ENCODE data around the gene LDLRAD2.

The LDLRAD2 gene

DNA sequence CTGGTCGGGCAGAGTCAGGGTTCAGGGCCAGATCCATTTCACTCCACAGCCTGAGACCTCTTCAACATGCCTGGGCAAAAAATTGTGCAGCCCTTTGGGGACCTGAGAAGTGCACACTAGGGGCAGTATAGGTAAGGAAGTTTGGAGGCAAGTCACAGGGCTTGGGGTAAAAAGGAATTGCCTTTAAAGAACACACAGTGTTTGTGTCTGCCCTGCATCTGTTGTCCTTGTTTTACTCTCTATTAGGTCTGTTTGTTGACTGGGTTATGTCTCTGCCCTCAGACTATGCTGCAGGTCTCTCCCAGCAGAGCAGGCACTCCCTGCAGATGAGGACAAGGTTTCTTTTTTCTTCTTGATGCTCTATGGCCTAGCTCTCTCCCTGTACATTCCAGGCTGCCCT is 22.0 kb downstream of the LDLRAD2 start:
- no peaks in the 10 kb centered on the region; the same call in 1 of the 2 replicates for H3K9me3 ChIP-seq (ENCODE audit: insufficient read depth, low read depth, low read length)
- no peaks in the 10 kb centered on the region for H3K79me2 ChIP-seq (ENCODE audit: insufficient read depth, low read length)
- no peak overlapping the region for H3K9ac ChIP-seq (ENCODE audit: low read depth, low read length, poor library complexity, severe bottlenecking)
- H2AFZ ChIP-seq (ENCODE audit: low read length): no peak overlapping the region
- no peak overlapping the region for H3K4me3 ChIP-seq (ENCODE audit: low read length, poor library complexity, severe bottlenecking)
- no peak overlapping the region for H3K4me2 ChIP-seq (ENCODE audit: low read depth, low read length, poor library complexity, severe bottlenecking)
- no peaks in the 10 kb centered on the region for H4K20me1 ChIP-seq (ENCODE audit: insufficient read depth, low read length, poor library complexity, severe bottlenecking)
- TF ChIP-seq, protein P1, sequence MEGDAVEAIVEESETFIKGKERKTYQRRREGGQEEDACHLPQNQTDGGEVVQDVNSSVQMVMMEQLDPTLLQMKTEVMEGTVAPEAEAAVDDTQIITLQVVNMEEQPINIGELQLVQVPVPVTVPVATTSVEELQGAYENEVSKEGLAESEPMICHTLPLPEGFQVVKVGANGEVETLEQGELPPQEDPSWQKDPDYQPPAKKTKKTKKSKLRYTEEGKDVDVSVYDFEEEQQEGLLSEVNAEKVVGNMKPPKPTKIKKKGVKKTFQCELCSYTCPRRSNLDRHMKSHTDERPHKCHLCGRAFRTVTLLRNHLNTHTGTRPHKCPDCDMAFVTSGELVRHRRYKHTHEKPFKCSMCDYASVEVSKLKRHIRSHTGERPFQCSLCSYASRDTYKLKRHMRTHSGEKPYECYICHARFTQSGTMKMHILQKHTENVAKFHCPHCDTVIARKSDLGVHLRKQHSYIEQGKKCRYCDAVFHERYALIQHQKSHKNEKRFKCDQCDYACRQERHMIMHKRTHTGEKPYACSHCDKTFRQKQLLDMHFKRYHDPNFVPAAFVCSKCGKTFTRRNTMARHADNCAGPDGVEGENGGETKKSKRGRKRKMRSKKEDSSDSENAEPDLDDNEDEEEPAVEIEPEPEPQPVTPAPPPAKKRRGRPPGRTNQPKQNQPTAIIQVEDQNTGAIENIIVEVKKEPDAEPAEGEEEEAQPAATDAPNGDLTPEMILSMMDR (conservative IDR thresholded peaks at IDR 0.05; ENCODE audit: low read length): no peak; the same call in 1 of the 2 replicates
- no peak for TF ChIP-seq EZH2phosphoT487 (IDR thresholded peaks at IDR 0.05; ENCODE audit: borderline replicate concordance)
- no peaks in the 10 kb centered on the region for H3K36me3 ChIP-seq (ENCODE audit: insufficient read depth, low read length)
- no peaks in the 10 kb centered on the region for H3F3A ChIP-seq (ENCODE audit: low read depth)
- no peaks in the 10 kb centered on the region for H3K4me1 ChIP-seq (ENCODE audit: insufficient read depth, low read length, poor library complexity, severe bottlenecking)
- no peaks in the 10 kb centered on the region for H3K9me2 ChIP-seq (replicated peaks; ENCODE audit: low read depth, low read length)
- no peaks in the 10 kb centered on the region for H3K27me3 ChIP-seq (ENCODE audit: insufficient read depth, low read length, poor library complexity, severe bottlenecking)

DNA sequence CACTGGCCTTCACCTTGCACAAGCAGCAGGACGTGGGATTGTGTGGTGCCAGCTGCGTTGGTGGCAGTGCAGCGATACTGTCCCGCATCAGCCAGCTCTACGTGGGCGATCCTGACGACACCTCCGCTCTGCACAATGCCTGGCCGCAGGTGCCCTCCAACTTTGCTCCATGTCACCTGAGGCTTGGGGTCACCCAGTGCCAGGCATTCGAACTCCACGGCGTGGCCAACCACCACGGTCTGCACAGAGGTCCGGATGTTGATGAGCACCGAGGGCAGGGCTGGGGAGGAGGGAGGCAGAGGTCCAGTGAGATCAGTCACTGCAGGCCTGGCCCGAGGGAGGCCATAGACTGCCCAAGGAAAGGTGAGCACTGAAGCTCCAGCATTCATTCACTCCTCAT is 22.6 kb downstream of the LDLRAD2 start:
- Histone ChIP-seq H3K9me2 (replicated peaks; ENCODE audit: low read depth, low read length) (no peaks in the 10 kb centered on the region), H3K4me1 (ENCODE audit: insufficient read depth, low read length, poor library complexity, severe bottlenecking) (no peaks in the 10 kb centered on the region), H3K27me3 (ENCODE audit: insufficient read depth, low read length, poor library complexity, severe bottlenecking) (no peaks in the 10 kb centered on the region), H3K4me3 (ENCODE audit: low read length, poor library complexity, severe bottlenecking) (no peak overlapping the region), H3K36me3 (ENCODE audit: insufficient read depth, low read length) (no peaks in the 10 kb centered on the region), H2AFZ (ENCODE audit: low read length) (no peak overlapping the region), H3K79me2 (ENCODE audit: insufficient read depth, low read length) (no peaks in the 10 kb centered on the region), H3K9me3 (ENCODE audit: insufficient read depth, low read depth, low read length) (no peaks in the 10 kb centered on the region; the same call in 1 of the 2 replicates), H3K9ac (ENCODE audit: low read depth, low read length, poor library complexity, severe bottlenecking) (no peak overlapping the region), H4K20me1 (ENCODE audit: insufficient read depth, low read length, poor library complexity, severe bottlenecking) (no peaks in the 10 kb centered on the region), H3K4me2 (ENCODE audit: low read depth, low read length, poor library complexity, severe bottlenecking) (no peak overlapping the region), H3F3A (ENCODE audit: low read depth) (no peaks in the 10 kb centered on the region)
- no peak for TF ChIP-seq EZH2phosphoT487 (IDR thresholded peaks at IDR 0.05; ENCODE audit: borderline replicate concordance)
- TF ChIP-seq, protein P1 (conservative IDR thresholded peaks at IDR 0.05; ENCODE audit: low read length): no peak

DNA sequence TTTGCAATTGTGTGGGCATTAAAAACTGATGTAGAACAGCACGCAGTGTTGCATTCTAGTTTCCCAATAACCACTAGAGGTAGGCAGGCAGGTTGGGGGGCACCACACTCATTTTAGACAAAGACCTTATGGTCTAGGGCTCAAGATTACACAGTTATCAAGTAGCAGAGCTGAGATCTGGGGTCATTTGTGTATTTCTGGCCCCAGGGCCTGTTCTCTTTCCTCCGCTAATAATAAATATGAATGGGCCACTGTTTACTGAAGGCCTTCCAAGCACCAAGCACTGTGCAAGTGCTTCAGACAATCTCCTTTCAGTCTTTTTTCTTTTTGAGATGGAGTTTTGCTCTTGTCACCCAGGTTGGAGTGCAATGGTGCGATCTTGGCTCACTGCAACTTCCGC is 23.9 kb downstream of the LDLRAD2 start:
- Histone ChIP-seq H4K20me1 (ENCODE audit: insufficient read depth, low read length, poor library complexity, severe bottlenecking) (no peaks in the 10 kb centered on the region), H2AFZ (ENCODE audit: low read length) (no peak overlapping the region), H3K4me2 (ENCODE audit: low read depth, low read length, poor library complexity, severe bottlenecking) (no peak overlapping the region), H3K4me1 (ENCODE audit: insufficient read depth, low read length, poor library complexity, severe bottlenecking) (no peaks in the 10 kb centered on the region), H3K9ac (ENCODE audit: low read depth, low read length, poor library complexity, severe bottlenecking) (no peak overlapping the region), H3K27me3 (ENCODE audit: insufficient read depth, low read length, poor library complexity, severe bottlenecking) (no peaks in the 10 kb centered on the region), H3K9me2 (replicated peaks; ENCODE audit: low read depth, low read length) (no peaks in the 10 kb centered on the region), H3K4me3 (ENCODE audit: low read length, poor library complexity, severe bottlenecking) (no peak overlapping the region), H3K36me3 (ENCODE audit: insufficient read depth, low read length) (no peaks in the 10 kb centered on the region), H3K9me3 (ENCODE audit: insufficient read depth, low read depth, low read length) (no peaks in the 10 kb centered on the region; the same call in 1 of the 2 replicates), H3F3A (ENCODE audit: low read depth) (no peaks in the 10 kb centered on the region), H3K79me2 (ENCODE audit: insufficient read depth, low read length) (no peaks in the 10 kb centered on the region)
- TF ChIP-seq, protein P1 (conservative IDR thresholded peaks at IDR 0.05; ENCODE audit: low read length): no peak

Data from Loucy (cell line).